ENCODE data around the gene SON.

The SON gene

DNA sequence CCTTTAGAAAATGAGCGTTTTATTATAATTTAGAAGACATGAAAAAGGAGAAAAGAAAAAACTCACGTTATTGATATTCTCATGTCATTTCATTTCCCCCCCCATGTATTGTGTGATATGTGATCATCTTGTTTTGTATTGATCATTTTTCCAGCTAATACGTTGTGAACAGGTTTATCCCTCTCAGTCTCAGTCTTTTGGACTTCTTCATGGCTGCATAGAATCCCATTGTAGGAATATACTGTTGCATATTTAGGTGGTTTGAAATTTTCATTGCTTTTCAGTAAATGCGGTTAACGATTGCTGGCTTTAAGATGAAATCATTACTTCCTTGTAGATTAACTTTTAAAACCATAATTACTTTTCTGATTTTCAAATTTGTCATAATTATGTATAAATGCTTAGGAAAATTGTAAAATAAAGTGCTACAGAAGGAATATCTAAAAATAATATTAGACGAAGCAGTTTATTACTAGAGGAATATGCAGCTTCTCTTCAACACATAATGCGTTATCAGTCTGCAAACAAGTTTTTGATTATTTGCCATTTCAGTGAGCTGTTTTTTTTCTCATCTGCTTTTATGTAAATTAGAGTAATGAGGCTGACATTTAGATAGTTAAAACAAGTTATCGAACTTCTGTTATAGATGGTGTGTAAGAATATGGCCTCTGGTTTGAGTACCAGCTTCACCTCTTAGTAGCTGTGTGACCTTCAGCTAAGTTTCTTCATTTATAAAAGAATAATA is 1.8 kb downstream of the SON start:
- DNase-seq (ENCODE audit: low read depth in 1 of 2, low spot score in 1 of 2) = no peak

DNA sequence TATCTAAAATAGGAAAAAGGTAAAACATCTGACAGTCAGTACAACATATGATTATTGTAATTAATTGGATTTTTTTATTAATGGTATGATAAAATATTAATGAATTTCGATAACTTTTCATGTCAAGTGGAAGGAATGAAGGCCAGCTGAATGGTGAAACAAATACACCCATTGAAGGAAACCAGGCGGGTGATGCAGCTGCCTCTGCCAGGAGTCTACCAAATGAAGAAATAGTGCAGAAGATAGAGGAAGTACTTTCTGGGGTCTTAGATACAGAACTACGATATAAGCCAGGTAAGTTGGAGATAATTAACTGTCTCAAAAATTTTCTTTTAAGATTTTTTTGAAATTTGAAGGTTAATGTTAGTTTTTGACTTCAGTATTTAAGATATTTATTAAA is 3.2 kb downstream of the SON start:
- DNase-seq (ENCODE audit: low read depth in 1 of 2, low spot score in 1 of 2) = no peak

DNA sequence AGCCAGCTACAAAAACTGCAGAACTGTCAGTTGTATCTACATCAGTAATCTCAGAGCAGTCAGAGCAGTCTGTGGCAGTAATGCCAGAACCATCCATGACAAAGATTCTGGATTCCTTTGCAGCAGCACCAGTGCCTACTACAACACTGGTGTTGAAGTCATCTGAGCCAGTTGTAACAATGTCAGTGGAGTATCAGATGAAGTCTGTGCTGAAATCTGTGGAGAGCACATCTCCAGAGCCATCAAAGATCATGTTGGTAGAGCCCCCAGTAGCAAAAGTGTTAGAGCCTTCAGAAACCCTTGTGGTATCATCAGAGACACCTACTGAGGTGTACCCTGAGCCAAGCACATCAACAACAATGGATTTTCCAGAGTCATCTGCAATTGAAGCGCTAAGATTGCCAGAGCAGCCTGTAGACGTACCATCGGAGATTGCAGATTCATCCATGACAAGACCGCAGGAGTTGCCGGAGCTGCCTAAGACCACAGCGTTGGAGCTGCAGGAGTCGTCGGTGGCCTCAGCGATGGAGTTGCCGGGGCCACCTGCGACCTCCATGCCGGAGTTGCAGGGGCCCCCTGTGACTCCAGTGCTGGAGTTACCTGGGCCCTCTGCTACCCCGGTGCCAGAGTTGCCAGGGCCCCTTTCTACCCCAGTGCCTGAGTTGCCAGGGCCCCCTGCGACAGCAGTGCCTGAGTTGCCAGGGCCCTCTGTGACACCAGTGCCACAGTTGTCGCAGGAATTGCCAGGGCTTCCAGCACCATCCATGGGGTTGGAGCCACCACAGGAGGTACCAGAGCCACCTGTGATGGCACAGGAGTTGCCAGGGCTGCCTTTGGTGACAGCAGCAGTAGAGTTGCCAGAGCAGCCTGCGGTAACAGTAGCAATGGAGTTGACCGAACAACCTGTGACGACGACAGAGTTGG is 7.3 kb downstream of the SON start:
- no peak for DNase-seq (ENCODE audit: low read depth in 1 of 2, low spot score in 1 of 2)

DNA sequence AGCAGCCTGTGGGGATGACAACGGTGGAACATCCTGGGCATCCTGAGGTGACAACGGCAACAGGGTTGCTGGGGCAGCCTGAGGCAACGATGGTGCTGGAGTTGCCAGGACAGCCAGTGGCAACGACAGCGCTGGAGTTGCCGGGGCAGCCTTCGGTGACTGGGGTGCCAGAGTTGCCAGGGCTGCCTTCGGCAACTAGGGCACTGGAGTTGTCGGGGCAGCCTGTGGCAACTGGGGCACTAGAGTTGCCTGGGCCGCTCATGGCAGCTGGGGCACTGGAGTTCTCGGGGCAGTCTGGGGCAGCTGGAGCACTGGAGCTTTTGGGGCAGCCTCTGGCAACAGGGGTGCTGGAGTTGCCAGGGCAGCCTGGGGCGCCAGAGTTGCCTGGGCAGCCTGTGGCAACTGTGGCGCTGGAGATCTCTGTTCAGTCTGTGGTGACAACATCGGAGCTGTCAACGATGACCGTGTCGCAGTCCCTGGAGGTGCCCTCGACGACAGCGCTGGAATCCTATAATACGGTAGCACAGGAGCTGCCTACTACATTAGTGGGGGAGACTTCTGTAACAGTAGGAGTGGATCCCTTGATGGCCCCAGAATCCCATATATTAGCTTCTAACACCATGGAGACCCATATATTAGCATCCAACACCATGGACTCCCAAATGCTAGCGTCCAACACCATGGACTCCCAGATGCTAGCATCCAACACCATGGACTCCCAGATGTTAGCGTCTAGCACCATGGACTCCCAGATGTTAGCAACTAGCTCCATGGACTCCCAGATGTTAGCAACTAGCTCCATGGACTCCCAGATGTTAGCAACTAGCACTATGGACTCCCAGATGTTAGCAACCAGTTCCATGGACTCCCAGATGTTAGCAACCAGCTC is 8.2 kb downstream of the SON start:
- no peak for DNase-seq (ENCODE audit: low read depth in 1 of 2, low spot score in 1 of 2)

DNA sequence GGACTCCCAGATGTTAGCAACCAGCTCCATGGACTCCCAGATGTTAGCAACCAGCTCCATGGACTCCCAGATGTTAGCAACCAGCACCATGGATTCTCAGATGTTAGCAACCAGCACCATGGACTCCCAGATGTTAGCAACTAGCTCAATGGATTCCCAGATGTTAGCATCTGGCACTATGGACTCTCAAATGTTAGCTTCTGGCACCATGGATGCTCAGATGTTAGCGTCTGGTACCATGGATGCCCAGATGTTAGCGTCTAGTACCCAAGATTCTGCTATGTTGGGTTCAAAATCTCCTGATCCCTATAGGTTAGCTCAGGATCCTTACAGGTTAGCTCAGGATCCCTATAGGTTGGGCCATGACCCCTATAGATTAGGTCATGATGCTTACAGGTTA is 8.8 kb downstream of the SON start:
- DNase-seq (ENCODE audit: low read depth in 1 of 2, low spot score in 1 of 2) = no peak

DNA sequence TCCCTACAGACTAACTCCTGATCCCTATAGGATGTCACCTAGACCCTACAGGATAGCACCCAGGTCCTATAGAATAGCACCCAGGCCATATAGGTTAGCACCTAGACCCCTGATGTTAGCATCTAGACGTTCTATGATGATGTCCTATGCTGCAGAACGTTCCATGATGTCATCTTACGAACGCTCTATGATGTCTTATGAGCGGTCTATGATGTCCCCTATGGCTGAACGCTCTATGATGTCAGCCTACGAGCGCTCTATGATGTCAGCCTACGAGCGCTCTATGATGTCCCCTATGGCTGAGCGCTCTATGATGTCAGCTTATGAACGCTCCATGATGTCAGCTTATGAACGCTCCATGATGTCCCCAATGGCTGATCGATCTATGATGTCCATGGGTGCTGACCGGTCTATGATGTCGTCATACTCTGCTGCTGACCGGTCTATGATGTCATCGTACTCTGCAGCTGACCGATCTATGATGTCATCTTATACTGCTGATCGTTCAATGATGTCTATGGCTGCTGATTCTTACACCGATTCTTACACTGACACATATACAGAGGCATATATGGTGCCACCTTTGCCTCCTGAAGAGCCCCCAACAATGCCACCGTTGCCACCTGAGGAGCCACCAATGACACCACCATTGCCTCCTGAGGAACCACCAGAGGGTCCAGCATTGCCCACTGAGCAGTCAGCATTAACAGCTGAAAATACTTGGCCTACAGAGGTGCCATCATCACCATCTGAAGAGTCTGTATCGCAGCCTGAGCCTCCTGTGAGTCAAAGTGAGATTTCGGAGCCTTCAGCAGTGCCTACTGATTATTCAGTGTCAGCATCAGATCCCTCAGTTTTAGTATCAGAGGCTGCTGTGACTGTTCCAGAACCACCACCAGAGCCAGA is 9.5 kb downstream of the SON start:
- no peak for DNase-seq (ENCODE audit: low read depth in 1 of 2, low spot score in 1 of 2)

DNA sequence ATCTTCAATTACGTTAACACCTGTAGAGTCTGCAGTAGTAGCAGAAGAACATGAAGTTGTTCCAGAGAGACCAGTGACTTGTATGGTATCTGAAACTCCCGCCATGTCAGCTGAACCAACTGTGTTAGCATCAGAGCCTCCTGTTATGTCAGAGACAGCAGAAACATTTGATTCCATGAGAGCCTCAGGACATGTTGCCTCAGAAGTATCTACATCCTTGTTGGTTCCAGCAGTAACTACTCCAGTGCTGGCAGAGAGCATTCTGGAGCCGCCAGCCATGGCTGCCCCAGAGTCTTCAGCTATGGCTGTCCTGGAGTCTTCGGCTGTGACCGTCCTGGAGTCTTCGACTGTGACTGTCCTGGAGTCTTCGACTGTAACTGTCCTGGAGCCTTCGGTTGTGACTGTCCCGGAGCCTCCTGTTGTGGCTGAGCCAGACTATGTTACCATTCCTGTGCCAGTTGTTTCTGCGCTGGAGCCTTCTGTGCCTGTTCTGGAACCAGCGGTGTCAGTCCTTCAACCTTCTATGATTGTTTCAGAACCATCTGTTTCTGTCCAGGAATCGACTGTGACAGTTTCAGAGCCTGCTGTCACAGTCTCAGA is 10.3 kb downstream of the SON start:
- no peak for DNase-seq (ENCODE audit: low read depth in 1 of 2, low spot score in 1 of 2)

DNA sequence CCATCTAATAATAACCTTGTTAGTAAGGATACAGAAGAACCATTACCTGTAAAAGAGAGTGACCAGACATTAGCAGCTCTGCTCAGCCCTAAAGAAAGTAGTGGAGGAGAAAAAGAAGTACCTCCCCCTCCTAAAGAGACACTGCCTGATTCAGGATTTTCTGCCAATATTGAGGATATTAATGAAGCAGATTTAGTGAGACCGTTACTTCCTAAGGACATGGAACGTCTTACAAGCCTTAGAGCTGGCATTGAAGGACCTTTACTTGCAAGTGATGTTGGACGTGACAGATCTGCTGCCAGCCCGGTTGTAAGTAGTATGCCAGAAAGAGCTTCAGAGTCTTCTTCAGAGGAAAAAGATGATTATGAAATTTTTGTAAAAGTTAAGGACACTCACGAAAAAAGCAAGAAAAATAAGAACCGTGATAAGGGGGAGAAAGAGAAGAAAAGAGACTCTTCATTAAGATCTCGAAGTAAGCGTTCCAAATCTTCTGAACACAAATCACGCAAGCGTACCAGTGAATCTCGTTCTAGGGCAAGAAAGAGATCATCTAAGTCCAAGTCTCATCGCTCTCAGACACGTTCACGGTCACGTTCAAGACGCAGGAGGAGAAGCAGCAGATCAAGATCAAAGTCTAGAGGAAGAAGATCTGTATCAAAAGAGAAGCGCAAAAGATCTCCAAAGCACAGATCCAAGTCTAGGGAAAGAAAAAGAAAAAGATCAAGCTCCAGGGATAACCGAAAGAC is 11.6 kb downstream of the SON start:
- no peak for DNase-seq (ENCODE audit: low read depth in 1 of 2, low spot score in 1 of 2)

DNA sequence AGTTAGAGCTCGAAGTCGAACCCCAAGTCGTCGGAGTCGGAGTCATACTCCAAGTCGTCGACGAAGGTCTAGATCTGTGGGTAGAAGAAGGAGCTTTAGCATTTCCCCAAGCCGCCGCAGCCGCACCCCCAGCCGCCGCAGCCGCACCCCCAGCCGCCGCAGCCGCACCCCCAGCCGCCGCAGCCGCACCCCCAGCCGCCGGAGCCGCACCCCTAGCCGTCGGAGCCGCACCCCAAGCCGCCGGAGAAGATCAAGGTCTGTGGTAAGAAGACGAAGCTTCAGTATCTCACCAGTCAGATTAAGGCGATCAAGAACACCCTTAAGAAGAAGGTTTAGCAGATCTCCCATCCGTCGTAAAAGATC is 12.1 kb downstream of the SON start:
- DNase-seq (ENCODE audit: low read depth in 1 of 2, low spot score in 1 of 2) = no peak

DNA sequence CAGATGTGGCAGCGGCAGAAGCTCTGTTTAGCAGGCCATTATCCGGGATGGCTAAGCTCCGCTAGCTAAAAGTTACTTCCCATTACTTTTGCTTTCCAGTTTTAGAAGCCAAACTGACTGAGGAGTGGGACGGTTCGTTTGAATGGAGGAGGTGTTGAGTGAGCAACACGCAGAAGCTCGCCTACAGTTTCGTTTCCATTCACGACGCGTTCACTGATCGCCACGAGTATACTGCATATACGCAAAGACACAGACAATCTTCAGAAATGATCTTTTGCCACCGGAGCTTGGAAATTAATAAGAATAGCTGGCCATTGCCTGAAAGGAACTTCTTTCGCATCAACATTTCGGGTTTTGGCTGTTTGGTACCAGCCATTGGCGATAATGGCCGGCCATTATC is 14.6 kb downstream of the SON start:
- DNase-seq (ENCODE audit: low read depth in 1 of 2, low spot score in 1 of 2) = no peak

DNA sequence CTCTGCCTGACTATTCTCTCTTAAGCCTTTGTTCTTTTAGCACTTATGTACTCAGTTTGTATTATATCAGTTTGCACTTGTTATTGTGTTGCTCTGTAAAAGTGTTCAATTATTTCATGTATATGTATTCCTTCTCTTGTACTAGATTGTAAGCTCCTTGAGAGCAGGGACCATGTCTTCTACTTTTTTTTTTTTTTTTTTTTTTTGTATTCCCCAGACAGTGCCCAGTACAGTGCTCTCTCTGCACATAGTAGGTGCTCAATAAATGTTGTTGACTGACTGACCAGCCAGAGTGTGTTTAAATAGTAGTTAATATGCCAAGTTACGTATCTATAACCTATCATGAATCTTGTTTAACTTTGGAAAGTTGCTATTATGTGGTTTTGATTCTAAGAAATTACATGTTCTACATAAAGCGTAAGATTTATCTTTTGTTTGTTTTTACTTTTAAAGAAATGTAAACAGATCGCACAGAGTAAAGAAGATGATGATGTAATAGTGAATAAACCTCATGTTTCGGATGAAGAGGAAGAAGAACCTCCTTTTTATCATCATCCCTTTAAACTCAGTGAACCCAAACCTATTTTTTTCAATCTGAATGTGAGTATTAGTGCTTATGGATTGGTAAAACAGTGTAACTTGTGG is 16.1 kb downstream of the SON start:
- DNase-seq (ENCODE audit: low read depth in 1 of 2, low spot score in 1 of 2) = no peak

DNA sequence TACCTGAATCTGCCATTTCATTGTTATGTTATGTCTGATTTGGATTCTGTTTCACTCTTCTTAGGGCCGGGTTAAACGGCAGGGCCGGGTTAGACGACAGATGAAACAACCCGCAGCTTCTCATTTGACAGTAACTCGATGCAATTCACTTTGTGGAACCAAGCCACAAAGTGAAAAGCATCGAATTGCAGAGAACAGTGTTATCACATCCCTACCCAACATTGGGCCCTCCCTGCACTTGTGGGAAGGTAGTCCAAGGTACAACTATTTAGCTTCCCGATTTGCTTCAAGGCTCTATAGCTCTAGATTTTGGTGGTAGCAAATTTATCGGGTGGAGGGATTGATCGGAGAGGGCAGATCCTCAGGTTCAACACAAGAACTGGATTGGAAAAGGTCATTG is 17.0 kb downstream of the SON start:
- no peak for DNase-seq (ENCODE audit: low read depth in 1 of 2, low spot score in 1 of 2)

DNA sequence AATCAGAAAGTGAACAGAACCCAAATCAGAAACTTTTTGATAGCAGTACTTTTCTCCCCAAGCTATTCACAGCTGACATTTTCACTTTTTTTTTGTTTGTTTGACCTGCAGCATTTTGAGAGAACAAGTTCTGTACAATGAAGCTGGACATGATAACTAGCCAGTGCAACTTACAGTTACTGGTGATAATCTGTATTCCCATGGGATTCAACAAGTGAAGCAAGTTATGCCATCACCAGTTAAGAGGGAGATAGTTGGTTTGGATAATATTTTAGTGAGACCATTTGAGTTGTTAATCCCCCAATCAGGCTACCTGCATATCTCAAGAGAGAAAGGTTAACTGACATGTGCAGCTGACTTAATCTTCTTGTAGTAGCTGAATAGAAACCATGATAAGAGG is 18.1 kb downstream of the SON start:
- no peak for DNase-seq (ENCODE audit: low read depth in 1 of 2, low spot score in 1 of 2)

DNA sequence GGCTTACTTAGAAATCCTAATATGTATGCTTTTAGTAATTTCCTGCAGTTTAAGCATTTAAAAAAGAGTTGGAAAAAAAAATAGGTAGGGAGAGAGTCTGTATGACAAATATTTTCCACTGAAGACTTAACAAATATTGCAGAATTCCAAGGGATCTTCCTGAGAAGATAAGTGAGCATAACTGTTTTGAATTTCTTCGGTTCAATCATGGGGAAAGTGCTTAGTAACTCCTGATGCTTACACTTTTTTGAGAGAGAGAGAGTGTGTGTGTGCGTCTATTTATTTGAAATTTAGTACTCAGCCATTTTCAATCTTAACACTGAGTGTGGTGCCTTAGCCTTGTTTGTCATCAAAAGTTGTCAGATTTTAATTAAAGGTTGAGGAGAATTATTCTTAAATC is 18.5 kb downstream of the SON start:
- no peak for DNase-seq (ENCODE audit: low read depth in 1 of 2, low spot score in 1 of 2)

DNA sequence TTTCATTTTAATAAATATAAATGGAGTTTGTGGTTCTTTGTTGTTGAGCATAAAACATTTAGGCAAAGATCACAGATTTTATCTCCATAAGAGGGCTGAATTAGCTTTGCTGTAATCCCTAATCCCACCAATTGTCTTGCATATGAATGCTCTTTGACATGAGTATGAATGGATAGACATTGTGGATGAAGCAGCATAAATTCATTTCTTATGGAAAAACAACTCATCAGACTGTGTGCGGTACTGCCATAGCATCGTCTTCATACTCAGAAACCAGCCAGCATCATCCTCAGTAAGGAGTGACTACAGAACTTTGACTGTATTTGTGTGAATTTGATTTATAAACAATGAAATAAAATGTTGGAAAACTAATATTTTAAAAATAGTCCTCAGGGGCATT is 19.6 kb downstream of the SON start:
- no peak for DNase-seq (ENCODE audit: low read depth in 1 of 2, low spot score in 1 of 2)

DNA sequence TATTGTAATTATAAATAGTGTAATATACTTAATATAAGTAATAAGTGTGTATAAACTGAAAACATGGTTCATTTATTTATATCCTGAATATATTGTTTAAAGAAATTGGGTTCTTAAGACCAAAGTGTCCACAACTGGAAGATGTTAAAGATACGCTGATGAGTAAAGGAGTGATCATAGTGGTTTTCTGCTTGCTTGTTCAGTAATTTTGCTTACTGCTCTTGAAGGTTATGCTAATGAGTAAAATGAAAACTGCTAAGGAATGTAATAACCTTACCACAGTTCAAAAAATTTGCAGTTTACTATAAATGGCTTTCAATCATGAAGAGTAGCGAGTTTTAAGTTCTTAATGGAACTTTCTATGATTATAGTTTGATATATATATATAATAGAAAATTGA is 23.7 kb downstream of the SON start:
- DNase-seq (ENCODE audit: low read depth in 1 of 2, low spot score in 1 of 2) = no peak

DNA sequence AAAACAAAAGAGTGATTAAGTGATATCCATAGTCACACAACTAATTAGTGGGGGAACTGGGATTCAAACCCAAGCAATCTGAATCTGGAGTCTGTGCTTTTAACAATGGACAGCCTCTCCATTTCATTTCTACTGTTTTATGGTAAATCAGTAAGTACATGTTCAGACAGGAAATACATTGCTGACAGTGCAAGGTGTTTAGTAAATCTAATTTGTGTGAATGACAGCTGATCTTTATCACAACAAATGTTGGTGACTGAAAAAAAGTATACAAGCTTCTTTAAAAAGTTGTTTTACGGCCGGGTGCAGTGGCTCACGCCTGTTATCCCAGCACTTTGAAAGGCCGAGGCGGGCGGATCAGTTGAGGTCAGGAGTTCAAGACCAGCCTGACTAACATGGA is 25.1 kb downstream of the SON start:
- DNase-seq (ENCODE audit: low read depth in 1 of 2, low spot score in 1 of 2) = no peak

DNA sequence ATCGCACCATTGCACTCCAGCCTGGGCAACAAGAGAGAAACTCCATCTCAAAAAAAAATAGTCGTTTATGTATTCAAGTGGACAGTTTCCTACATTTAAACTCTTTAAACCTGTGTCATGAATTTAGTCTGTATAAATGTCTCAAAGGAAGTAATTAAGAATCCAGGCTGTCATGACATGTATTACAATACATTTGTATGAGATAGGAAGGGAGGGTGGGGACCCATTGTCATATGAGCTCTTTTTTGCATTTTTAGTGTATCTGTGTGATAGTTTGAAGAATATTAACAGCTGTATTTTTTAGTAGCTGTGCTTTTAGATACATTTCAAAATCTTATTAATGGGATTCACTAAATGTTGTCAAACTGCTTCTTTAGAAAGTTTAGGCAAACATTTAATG is 25.6 kb downstream of the SON start:
- no peak for DNase-seq (ENCODE audit: low read depth in 1 of 2, low spot score in 1 of 2)

DNA sequence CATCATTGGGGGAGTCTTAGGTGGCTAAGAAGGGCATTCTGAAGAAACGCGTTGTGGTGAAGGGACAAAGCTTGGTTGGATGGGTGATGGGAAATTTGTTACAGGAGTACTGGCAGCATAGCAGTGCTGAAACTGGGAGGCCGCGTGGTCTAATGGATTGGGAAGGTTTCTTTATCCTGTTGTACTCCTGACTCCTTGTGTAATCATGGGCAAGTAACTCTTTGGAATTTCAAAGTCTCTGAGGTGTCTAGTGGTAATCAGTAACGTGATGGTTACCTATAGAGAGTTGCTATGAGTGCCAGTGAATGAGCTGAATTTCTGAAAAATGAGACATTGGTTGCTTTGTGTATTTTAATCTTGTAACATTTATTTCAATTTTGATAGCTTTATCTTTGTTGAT is 27.2 kb downstream of the SON start:
- DNase-seq (ENCODE audit: low read depth in 1 of 2, low spot score in 1 of 2) = no peak
